Fibroblast of mammary gland (primary cell): ENCODE results near the gene ADAM23.

Experiments
- DNase-seq: peaks from one replicate; pipeline ENCODE4 v3.0.0-alpha.2; 2010; ENCODE audit warnings: low read depth
- H3K4me3 ChIP-seq: 2 replicates; pipeline ENCODE4 v1.5.1; 2011; ENCODE audit warnings: low read depth, mild to moderate bottlenecking, low read length, moderate library complexity; ENCODE audit not compliant: control insufficient read depth
- CTCF ChIP-seq: conservative IDR thresholded peaks from 2 replicates; pipeline ENCODE4 v1.5.1; 2011; ENCODE audit warnings: low read depth, low read length, inconsistent platforms; ENCODE audit not compliant: control insufficient read depth, insufficient read depth

The ADAM23 gene

GRCh38 chr2:206556357-206556949 is 113.1 kb downstream of the ADAM23 start:
- TF ChIP-seq CTCF = peak; percentile 60
- peak; percentile 62 for DNase-seq
- H3K4me3 ChIP-seq = no peak overlapping the region

- no peak overlapping the region for H3K4me3 ChIP-seq
- no peak for DNase-seq
- no peak for TF ChIP-seq CTCF
These were observed 114.0 kb downstream of the ADAM23 start for GRCh38 chr2:206557321-206557720.

DNA sequence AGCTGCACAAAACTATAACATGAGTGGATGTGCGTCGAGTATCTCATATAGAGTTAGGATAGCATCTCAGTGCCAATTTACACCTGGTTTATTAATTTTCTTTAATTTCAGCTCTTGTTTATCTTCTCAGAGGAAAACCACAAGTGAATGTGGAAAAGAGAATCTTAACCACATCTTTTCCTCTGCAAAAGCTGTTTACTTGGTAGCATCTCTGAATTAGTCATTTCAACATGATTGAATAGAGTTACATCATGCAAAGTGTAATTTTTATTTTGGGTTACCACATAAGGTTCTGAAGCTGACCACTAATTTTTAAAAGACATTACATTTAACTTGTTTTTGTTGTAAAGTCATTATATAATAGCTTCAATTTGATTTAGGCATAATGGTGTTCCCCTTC is 115.2 kb downstream of the ADAM23 start:
- peak; percentile 36 for DNase-seq
- no peak for TF ChIP-seq CTCF
- no peak overlapping the region for H3K4me3 ChIP-seq

DNA sequence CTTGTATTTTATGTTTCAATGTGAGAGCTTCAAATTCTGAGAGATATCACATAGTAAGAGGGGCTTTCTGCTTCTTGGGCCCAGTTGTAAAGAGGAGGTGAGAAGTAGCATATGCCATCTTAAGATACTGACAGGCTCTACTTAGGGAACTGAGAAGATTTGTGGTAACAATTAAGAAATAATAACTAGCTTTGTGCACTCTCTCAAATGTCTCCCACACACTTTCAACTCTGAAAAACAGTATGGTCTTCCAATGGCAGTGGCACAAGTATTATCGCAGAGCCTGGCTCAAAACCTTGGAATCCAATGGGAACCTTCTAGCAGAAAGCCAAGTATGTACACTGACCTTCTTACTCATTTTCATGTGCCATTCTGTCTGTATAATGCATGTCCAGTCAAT is 118.6 kb downstream of the ADAM23 start:
- TF ChIP-seq CTCF = no peak
- H3K4me3 ChIP-seq = no peak overlapping the region
- peak; percentile 7 for DNase-seq

GRCh38 chr2:206562375-206562774 is 119.0 kb downstream of the ADAM23 start:
- H3K4me3 ChIP-seq = no peak overlapping the region
- no peak for TF ChIP-seq CTCF
- DNase-seq = peak; percentile 11

DNA sequence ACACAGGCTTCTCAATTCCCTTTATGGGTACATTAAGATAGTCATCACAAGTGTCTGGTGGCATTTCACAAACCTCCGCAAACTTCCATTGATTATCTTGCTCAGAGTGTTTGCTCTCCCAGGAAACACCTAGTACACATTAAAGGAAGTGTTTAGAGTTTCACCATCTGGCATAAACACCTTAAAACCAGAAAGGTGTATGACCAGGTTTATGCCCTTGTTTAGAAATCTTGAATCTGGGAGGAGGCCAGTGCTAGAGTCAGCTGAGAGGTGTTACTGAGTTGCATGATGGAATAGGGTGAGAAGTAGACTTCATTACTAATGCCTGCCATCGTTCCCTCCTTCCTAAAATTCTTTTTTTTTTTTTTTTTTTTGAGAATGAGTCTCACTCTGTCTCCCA is 120.0 kb downstream of the ADAM23 start:
- no peak for TF ChIP-seq CTCF
- no peak overlapping the region for H3K4me3 ChIP-seq
- DNase-seq = no peak

GRCh38 chr2:206565666-206566065 is 122.3 kb downstream of the ADAM23 start:
- no peak for DNase-seq

More at GRCh38 chr2:206565666-206566065, 122.3 kb downstream of the ADAM23 start:
- no peak for TF ChIP-seq CTCF
- no peak overlapping the region for H3K4me3 ChIP-seq
